GM10847 (cell line): ENCODE measurements around the gene BPHL.

Experiments
- POLR2A ChIP-seq: IDR thresholded peaks from 2 replicates; pipeline ENCODE4 v1.6.1; 2011; ENCODE audit not compliant: insufficient read length; ENCODE audit errors: extremely low read depth

The BPHL gene

DNA sequence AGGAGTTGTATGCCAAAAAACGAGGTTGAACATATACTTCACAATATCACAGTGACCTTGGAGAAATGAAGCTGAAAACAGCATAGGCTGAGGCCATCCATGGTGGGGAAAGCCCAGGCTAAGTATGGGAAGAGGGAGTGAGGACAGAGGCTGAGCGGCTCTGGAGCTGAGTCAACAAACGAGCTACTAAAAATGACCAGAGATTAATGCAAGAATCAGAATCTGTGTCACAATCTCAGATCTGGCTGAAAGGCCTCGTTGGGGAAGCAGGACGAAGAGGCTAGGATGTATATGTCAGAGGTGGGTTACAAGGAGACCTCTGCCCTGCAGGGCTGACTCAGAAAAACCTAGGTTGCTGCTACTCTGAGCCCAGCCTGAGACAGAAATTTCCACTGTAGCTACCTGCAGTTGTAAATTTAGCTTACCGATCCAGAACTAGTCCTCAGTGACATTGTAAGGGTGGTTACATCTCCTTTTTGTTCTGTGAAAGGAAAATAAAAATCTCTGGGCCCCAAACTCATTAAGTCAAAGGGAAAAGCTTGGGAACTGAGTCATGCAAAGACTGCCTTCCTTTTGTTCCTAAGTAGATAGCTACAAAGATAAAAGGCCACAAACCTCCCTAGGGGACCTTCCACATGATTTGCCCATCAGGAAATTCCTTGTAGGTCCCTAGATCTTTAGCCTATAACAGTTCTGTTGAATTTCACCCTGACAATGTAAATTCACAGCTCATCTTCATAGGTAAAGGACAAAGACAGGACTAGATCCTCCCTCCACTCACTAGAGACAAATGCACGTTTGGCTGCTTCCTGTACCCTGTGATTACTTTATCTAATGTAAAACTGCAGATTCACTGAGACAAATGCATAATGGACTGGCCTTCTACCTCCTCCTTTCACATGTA lies 47.4 kb downstream of the BPHL start:
- TF ChIP-seq POLR2A, result no peak

DNA sequence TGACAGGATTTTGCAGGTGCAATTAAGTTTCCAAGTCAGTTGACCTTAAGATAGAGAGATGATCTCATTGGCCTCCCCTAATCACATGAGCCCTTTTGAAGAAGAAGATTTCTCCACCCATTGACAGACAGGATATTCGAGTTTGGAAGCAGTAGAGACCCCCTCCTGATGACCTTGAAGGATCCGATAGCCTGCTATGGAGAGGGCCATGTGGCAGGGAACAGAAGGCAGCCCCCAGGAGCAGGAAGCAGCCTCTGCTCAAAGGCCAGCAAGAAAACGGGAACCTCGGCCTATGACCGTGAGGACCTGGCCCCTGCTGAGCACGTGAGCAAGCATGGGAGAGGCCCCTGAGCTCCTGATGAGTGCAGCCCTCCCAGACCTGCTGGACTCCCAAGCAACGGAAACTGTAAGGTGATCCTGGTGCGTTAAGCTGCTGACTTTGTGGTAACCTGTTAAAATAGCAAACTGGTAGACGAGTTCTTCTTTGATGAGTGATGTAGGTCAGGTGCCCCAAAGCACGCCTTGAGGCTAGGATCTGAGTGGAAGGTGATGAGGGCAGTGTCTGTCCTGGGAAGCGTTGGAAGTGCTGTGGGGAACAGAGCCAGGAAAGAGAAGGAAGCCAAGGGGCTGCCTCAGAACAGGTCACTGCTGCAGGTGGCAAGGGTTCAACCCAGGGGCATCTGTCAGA lies 57.3 kb downstream of the BPHL start:
- TF ChIP-seq POLR2A, result no peak

DNA sequence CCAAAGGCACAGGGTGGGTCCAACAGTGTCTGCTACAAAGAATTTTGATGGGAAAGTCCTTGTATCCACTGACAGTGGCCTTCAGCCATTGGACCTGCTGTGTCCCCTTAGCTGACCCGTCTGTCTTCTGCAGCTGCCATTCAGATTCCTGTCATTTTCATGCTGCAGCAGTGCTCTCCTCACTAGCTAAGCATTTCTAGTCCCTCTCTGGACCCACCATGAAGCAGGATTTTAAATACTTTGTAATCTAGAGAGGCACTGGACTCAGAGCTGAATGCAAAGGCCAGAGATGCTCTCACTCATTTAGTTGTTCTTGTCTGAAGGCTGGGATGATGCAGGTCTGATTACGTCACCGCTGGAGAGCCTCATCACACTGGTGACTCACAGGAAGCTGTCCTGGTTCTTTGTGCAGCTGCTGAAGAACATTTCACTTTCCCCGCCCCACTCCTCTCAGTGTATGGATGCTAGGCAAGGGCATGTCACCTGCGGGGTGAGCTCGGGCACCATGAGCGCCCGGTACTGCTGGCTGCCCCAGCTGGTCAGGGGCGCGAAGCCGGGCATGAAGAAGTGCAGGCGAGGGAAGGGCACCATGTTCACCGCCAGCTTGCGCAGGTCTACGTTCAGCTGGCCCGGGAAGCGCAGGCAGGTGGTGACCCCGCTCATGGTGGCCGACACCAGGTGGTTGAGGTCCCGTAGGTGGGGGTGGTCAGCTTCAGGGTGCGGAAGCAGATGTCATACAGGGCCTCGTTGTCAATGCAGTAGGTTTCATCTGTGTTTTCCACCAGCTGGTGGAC lies 58.2 kb downstream of the BPHL start:
- no peak for TF ChIP-seq POLR2A

DNA sequence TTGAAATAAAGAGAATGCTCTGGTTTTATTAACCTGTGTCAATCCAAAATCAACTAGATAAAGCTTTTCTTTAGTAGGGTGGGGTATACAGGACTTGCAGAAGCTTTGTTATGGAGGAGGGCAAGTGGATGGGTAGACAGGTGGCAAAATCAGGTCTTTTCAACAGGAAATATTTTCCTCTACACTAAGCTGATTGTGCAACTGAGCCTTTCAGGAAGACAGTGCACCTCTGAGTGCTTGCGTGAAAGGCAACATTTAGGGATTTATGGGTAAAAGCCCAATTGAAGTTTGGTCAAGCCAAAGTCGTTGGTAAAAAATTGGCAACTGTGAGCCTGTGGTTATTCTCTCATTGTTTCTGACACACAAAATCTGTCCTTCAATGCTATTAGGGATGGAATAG lies 62.6 kb downstream of the BPHL start:
- no peak for TF ChIP-seq POLR2A

DNA sequence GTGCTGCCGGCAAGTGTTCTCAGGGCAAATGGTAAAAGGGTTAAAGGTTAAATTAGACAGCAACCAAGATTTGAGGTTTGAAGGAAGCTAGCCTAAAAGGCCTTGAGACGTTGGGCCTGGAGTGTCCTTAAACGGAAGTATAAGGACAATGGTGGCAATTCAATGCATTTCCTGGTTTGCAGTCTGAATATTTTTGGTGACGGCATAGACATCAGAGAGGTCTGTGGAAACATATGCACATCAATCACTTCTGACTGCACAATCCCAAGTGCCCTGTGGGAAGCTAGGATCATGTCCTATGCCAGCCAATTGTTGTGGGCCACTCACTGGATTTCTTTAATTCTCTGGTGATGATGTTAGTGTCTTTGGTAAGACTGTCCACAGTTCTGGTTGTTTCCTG lies 64.6 kb downstream of the BPHL start:
- TF ChIP-seq POLR2A, result no peak

DNA sequence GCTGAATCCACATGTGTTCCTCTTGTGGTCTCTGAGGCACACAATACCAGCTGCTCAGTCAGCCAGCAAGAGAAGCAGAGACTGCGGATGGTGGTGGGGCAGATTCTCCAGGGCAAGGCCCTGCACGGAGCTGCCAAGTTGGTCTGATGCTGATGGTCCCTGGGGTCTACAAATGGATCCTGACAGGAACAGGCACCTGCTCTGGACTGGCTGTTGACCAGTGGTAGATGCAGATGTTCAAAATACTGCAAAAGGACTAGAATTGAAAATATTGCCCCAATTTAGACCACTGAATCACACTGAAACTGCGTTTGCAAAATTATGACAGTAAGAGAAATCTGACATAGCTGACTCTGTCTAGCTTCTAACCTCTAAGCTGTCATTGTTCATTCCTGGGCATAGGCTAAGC lies 68.5 kb downstream of the BPHL start:
- TF ChIP-seq POLR2A, result no peak

DNA sequence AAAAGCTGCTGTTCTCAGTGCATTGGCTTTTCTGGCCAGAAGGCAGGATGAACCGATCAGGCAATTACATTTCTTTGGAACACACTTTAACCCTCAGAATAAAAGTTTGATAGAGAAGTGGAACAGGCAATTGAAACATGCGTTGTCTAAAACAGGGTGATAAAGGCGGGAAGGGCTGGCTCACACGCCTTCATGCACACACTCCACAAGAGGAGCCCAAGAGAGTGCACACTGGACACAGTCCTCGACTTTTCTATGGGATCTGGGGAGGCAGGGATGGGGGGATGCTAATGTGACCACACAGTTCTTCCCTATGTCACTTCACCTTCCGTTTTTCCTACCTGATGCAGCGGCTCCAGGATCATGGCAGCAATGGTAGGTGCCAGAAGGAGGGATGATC lies 69.8 kb downstream of the BPHL start:
- TF ChIP-seq POLR2A, result no peak

DNA sequence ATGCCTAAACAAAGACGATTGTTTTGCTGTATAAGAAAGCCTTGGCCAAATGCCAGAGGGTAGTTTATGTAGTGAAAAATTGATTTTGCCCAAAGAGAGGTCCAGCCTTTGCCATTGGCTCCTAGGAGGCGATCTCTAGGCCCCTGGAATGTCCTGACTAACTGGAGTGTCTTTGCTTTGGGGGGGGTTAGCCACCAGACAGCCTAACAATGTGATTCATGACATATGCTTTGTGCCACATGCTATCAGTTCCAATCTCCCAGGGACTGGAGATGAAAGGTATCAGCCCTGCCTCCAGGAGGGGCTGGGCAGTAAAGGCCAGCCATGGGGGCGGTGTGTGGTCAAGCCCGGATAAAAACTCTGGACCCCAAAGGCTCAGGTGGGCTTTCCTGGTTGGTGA lies 71.5 kb downstream of the BPHL start:
- TF ChIP-seq POLR2A, result no peak

DNA sequence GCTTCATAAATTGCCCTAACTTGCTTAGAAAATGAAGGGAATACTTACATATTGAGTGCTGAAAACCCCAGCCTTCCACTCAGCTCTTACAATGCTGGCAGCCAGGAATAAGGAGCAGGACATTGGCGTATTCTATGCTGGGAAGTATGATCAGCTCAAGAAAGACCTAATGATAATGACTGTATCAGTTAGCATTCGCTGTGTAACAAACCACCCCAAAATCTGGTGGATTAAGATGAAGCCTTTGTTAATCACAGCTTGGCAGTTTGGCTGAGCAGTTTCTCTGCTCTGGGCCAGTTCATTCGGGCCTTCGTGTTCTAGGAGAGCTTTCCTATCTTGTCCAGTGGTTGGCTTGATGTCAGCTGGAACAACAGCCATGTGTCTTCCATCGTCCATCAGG lies 72.3 kb downstream of the BPHL start:
- no peak for TF ChIP-seq POLR2A

DNA sequence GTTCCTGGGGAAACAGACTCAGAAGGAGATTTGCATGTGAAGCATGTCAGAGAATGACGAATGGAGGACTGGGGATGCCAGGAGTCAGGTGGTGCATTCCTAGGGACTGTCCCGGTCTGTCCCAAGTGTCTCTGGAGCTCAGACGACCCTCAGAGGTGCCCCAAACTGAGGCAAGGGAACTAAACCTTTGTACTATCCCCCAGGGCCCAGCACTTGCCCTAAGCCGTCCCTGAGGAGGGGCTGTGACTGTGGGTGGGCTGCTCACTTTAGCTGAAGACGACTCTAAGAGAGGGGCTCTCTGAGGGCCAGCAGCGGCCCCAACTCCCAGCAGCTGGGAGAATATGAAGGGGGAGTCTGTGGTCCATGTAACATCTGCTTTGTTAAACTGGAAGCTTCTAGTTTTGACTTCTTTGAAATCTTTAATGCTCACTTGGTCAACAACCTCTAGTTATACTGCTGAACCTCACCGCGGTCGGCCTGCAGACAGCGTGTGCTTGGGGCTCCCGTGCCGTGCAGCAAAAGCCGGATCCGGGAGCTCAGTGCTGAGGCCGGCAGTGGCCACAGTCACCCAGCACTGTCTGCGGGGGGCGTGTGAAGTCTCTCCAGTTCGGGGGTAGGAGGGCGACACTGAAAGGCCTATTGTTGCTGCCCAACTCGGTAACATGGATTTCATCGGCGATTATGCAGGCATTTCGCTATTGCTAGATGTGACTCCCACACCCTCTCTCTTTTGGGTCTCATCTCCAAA lies 74.8 kb downstream of the BPHL start:
- TF ChIP-seq POLR2A, result no peak

DNA sequence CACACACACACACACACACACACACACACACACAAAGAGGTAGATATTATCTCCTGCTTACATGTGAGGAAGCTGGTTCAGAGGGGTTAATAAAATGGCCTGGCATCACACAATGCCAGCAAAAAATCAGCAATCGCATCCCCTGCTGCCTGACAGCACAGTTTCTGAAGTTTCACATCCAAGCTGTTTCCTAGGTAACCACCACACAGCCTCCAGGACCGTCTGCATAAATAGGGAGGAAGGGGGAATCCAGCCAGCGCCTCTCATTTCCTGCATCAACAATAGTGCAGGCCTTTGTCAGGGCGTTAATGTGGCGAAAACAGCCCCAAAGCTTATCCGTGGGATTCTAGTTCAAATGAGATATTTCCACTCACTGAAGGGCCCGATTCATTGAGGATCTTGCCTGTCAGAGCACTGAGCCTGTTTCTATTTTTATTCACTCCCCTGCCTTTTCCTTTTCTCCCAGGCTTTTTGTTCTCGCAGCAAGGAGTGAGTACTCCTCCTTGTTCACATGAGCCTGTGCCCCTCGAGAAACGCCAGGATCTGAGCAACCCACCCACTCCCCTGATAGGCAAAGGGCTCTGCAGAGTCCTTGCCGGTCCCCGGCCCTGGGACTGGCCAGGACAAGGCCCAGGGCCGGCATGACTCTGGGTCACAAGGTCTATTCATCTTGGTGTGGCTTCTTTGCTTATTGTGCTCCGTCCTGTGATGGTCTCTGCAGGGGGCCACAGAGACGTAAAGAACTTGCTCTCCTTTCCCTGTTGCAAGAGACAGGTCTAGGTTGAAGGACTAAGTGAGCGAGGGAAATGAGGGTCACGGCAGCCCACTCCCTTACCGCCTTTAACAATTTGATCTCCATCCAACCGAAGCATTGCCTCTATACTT lies 76.3 kb downstream of the BPHL start:
- no peak for TF ChIP-seq POLR2A

DNA sequence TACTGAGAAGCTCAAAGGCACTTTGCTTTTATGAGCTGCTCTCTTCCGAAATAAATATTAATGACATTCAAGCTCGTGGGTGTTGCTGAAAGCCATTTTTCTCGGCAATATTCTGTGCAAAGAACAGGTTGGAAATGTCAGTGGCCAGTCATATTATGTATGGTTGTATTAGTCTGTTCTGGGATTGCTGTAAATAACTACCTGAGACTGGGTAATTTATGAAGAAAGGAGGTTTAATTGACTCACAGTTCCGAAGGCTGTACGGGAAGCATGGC lies 76.8 kb downstream of the BPHL start:
- TF ChIP-seq POLR2A, result no peak

DNA sequence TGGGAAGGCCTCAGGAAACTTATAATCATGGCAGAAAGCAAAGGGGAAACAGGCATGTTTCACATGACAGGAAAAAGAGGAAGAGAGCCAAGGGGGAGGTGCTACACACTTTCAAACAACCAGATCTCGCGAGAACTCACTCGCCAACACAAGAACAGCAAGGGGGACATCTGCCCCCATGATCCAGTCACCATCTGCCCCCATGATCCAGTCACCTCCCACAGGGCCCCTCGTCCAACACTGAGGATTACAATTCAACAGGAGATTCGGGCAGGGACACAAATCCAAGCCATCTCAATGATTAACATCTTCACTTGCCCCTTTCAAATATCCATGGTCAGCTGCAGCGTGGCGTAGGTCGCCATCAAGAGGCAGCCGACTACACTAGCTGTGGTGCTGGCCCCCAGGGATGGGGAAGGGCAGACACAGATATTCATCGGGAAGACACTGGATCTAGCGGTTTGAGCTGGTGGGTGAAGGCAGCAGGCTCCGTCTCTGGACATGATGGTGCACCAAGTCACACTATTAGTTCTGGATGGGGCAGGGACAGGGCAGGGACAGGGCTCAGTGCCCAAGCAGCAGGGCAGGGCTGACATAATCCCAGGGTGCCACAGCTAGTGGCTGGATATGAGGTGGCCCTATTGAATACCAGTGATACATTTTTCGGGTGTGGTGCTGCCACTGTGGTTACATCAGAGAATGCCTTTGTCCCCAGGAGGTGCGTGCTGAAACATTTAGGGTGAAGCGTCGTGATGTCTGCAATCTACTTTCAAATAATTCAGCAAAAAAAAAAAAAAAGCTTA lies 77.4 kb downstream of the BPHL start:
- TF ChIP-seq POLR2A, result no peak

DNA sequence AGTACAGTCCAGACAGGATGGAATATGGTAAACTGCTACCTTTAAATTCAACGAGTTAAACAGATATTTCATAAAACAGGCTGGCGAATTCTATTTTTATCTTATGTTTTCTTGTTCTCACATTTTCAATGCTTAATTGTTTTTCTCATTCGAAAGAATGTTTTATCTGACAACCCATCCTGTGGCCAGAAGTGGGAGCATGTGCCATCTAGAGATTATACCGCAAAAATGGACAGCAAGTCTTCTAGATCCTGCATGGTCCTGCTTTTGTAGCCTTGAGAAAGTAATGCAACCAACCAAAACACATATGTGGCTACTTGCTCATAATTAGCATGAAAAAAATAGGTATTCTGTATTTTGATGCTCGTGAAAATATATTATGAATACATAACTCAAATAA lies 78.3 kb downstream of the BPHL start:
- no peak for TF ChIP-seq POLR2A

DNA sequence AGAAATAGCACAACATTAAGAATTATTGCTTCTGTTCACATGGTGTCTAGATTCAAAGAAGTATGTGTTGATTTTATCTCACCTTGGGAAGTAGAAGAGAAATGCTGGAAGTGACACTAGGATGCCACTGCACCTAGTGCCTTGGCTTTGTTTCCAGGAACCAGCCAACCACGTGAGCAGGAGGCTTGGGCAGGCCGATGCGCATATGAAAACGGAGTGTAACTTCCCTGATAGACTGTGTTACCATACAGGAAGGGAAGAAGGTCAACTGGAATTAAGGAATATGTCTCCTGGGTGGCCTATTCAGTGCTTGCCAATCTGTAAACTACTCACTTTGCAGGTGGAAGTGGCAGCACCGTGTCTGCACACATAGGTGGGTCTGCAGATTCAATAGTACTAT lies 80.9 kb downstream of the BPHL start:
- TF ChIP-seq POLR2A, result no peak
